ENCODE data around the gene DOC2B. TPM values are rescaled to one million over a fixed set of nuclear protein-coding genes. Genes with fewer than 3 reads are reported as not detected.
"Not testable (repeated sequence)": the region's sequence is repeated elsewhere in the genome, so short reads cannot be mapped to it uniquely, and the experiment has no call there.

The DOC2B gene
- polyA plus RNA-seq, 1 of the 3 experiments (the other 2 are of a cell fraction): 0.16 TPM

DNA sequence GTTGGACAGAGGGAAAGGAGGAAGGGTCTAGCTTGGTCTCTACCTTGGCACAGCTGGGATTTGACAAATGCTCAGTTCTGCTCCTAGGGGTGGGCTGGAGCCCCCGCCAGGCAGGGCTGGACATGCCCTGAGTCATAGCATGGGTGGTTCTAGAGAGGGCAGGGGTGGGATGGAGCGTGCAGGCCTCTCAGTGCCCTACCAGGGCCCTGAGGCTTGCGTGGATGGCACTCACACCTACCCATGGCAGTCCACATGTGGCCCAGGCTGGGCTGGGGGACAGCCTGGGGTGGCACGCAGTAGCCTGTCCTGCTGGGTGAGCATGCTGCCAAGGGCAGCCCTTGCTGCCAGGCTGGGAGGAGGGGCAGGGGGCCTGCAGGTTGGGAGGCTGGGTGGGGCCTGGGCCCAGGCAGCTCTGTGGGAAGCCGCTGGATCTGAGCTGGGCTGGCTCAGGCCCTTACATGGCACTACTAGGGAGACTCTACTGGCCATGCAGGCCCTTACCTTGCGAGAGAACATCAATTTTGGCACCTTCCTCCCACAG lies 11.2 kb downstream of the DOC2B start:
- H3K79me2 ChIP-seq (ENCODE audit: insufficient read depth): no peaks in the 10 kb centered on the region
- no peak overlapping the region for H3K9ac ChIP-seq
- no peak overlapping the region for H2AFZ ChIP-seq (ENCODE audit: low read depth)
- POLR2A ChIA-PET: no interaction called here
- no peak for DNase-seq
- no peaks in the 10 kb centered on the region for H3F3A ChIP-seq (replicated peaks; ENCODE audit: insufficient read depth)
- 81% methylated on average over 2 of the region's 6 CpGs for WGBS (ENCODE audit: low lambda C conversion rate)
- H3K9me3 ChIP-seq: no peaks in the 10 kb centered on the region
- no peak overlapping the region for H3K4me2 ChIP-seq
- H3K27ac ChIP-seq (ENCODE audit: low read depth in 2 of 2, low read length in 1 of 2): no peak overlapping the region
- no peaks in the 10 kb centered on the region for H3K36me3 ChIP-seq (replicated peaks in 1 of 2; ENCODE audit: control insufficient read depth in 1 of 2, insufficient read depth in 2 of 2, low read length in 1 of 2)
- no peaks in the 10 kb centered on the region for H4K20me1 ChIP-seq (ENCODE audit: insufficient read depth)
- no peaks in the 10 kb centered on the region for H3K9me2 ChIP-seq
- TF ChIP-seq MEF2A (IDR thresholded peaks at IDR 0.05; ENCODE audit: borderline replicate concordance, low read depth): no peak
- no peak for TF ChIP-seq USF2 (IDR thresholded peaks at IDR 0.05; ENCODE audit: borderline replicate concordance, low read depth, low read length)
- TF ChIP-seq, protein P1, sequence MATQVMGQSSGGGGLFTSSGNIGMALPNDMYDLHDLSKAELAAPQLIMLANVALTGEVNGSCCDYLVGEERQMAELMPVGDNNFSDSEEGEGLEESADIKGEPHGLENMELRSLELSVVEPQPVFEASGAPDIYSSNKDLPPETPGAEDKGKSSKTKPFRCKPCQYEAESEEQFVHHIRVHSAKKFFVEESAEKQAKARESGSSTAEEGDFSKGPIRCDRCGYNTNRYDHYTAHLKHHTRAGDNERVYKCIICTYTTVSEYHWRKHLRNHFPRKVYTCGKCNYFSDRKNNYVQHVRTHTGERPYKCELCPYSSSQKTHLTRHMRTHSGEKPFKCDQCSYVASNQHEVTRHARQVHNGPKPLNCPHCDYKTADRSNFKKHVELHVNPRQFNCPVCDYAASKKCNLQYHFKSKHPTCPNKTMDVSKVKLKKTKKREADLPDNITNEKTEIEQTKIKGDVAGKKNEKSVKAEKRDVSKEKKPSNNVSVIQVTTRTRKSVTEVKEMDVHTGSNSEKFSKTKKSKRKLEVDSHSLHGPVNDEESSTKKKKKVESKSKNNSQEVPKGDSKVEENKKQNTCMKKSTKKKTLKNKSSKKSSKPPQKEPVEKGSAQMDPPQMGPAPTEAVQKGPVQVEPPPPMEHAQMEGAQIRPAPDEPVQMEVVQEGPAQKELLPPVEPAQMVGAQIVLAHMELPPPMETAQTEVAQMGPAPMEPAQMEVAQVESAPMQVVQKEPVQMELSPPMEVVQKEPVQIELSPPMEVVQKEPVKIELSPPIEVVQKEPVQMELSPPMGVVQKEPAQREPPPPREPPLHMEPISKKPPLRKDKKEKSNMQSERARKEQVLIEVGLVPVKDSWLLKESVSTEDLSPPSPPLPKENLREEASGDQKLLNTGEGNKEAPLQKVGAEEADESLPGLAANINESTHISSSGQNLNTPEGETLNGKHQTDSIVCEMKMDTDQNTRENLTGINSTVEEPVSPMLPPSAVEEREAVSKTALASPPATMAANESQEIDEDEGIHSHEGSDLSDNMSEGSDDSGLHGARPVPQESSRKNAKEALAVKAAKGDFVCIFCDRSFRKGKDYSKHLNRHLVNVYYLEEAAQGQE (IDR thresholded peaks at IDR 0.05; ENCODE audit: low read depth, low read length): no peak
- TF ChIP-seq, protein P2, sequence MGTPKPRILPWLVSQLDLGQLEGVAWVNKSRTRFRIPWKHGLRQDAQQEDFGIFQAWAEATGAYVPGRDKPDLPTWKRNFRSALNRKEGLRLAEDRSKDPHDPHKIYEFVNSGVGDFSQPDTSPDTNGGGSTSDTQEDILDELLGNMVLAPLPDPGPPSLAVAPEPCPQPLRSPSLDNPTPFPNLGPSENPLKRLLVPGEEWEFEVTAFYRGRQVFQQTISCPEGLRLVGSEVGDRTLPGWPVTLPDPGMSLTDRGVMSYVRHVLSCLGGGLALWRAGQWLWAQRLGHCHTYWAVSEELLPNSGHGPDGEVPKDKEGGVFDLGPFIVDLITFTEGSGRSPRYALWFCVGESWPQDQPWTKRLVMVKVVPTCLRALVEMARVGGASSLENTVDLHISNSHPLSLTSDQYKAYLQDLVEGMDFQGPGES (IDR thresholded peaks at IDR 0.05; ENCODE audit: low read depth, low read length): no peak
- no peak for TF ChIP-seq RXRA (IDR thresholded peaks at IDR 0.05; ENCODE audit: borderline replicate concordance, low read depth)
- no peak for TF ChIP-seq TAF1 (IDR thresholded peaks at IDR 0.05; ENCODE audit: borderline replicate concordance, low read depth, low read length)
- no peak for TF ChIP-seq GATA2 (CRISPR knock-in tag; IDR thresholded peaks at IDR 0.05)
- TF ChIP-seq, protein P3, sequence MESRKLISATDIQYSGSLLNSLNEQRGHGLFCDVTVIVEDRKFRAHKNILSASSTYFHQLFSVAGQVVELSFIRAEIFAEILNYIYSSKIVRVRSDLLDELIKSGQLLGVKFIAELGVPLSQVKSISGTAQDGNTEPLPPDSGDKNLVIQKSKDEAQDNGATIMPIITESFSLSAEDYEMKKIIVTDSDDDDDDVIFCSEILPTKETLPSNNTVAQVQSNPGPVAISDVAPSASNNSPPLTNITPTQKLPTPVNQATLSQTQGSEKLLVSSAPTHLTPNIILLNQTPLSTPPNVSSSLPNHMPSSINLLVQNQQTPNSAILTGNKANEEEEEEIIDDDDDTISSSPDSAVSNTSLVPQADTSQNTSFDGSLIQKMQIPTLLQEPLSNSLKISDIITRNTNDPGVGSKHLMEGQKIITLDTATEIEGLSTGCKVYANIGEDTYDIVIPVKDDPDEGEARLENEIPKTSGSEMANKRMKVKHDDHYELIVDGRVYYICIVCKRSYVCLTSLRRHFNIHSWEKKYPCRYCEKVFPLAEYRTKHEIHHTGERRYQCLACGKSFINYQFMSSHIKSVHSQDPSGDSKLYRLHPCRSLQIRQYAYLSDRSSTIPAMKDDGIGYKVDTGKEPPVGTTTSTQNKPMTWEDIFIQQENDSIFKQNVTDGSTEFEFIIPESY (IDR thresholded peaks at IDR 0.05; ENCODE audit: borderline replicate concordance, low read depth): no peak
- no peak for TF ChIP-seq TEAD4 (IDR thresholded peaks at IDR 0.05; ENCODE audit: borderline replicate concordance, insufficient read depth)
- no peak for TF ChIP-seq RAD21 (IDR thresholded peaks at IDR 0.05; ENCODE audit: low read length)
- TF ChIP-seq, protein P4, sequence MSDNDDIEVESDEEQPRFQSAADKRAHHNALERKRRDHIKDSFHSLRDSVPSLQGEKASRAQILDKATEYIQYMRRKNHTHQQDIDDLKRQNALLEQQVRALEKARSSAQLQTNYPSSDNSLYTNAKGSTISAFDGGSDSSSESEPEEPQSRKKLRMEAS (IDR thresholded peaks at IDR 0.05; ENCODE audit: low read depth): no peak
- TF ChIP-seq MXI1 (IDR thresholded peaks at IDR 0.05; ENCODE audit: low read depth, low read length): no peak
- no peak for TF ChIP-seq POLR2AphosphoS5 (IDR thresholded peaks at IDR 0.05; ENCODE audit: low read depth, low read length)
- TF ChIP-seq YY1 (IDR thresholded peaks at IDR 0.05; ENCODE audit: low read depth): no peak
- no peak for TF ChIP-seq ELF1 (IDR thresholded peaks at IDR 0.05)
- no peak for TF ChIP-seq FOXJ3 (CRISPR knock-in tag; IDR thresholded peaks at IDR 0.05)
- no peak overlapping the region for H3K4me3 ChIP-seq (ENCODE audit: low read depth in 2 of 2, low read length in 1 of 2)
- CTCF ChIA-PET: interaction anchor here (0.7 to 1.3 kb wide), 4 partner anchors 17 to 530 kb away, joined by 3 to 7 read pairs (median 4); no protein-coding TSS in a partner anchor
- no peaks in the 10 kb centered on the region; the same call in 1 of the 2 replicates for H3K27me3 ChIP-seq (ENCODE audit: insufficient read depth)
- peaks cover 0 to 17% of the 10 kb centered on the region in 2 experiments; a peak in 1 of 4 replicates for H3K4me1 ChIP-seq (ENCODE audit: control insufficient read depth in 1 of 2, insufficient read depth in 2 of 2, low read depth in 1 of 2, low read length in 1 of 2)

DNA sequence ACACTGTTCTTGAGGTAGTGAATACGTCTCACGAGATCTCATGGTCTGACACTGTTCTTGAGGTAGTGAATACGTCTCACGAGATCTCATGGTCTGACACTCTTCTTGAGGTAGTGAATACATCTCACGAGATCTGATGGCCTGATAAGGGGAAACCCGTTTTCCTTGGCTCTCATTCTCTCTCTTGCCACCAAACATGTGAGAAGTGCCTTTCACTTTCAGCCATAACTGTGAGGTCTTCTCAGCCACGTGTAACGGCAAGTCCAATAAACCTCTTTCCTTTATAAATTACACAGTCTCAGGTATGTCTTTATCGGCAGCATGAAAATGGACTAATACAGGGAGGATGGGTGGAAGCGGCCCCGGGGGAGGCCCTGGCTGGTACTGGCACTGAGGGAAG lies 12.8 kb downstream of the DOC2B start:
- 57% methylated on average over 9 of the region's 11 CpGs for WGBS (ENCODE audit: low lambda C conversion rate)
- H3F3A ChIP-seq (replicated peaks; ENCODE audit: insufficient read depth); H3K4me2 ChIP-seq; DNase-seq; H2AFZ ChIP-seq (ENCODE audit: low read depth); CTCF ChIA-PET; H3K9ac ChIP-seq; H3K4me3 ChIP-seq (ENCODE audit: low read depth in 2 of 2, low read length in 1 of 2); H3K9me3 ChIP-seq; H3K79me2 ChIP-seq (ENCODE audit: insufficient read depth); H3K9me2 ChIP-seq; POLR2A ChIA-PET; H3K27me3 ChIP-seq (ENCODE audit: insufficient read depth); H3K36me3 ChIP-seq (replicated peaks in 1 of 2; ENCODE audit: control insufficient read depth in 1 of 2, insufficient read depth in 2 of 2, low read length in 1 of 2); H4K20me1 ChIP-seq (ENCODE audit: insufficient read depth); H3K27ac ChIP-seq (ENCODE audit: low read depth in 2 of 2, low read length in 1 of 2): not testable (repeated sequence)
- peaks cover 0 to 15% of the 10 kb centered on the region in 2 experiments; a peak in 1 of 4 replicates for H3K4me1 ChIP-seq (ENCODE audit: control insufficient read depth in 1 of 2, insufficient read depth in 2 of 2, low read depth in 1 of 2, low read length in 1 of 2)
